Keratinocyte (primary cell): ENCODE results near the gene HEPACAM. TPM values are rescaled to one million over a fixed set of nuclear protein-coding genes. Genes with fewer than 3 reads are reported as not detected.

Source experiments
- DNase-seq: peaks from one replicate; pipeline ENCODE4 v3.0.0-alpha.2; 2011; ENCODE audit warnings: low read depth, missing footprints, low spot score
- FAIRE-seq: peaks from 2 replicates; lab custom pipeline; 2011; peaks lifted over from hg19 to GRCh38; lab: Jason Lieb, UNC
- H2AFZ ChIP-seq: 2 replicates; pipeline ENCODE4 v1.6.0; 2012; ENCODE audit warnings: low read length, control low read depth, inconsistent platforms; ENCODE audit not compliant: control insufficient read depth
- H3K27ac ChIP-seq: 2 replicates; pipeline ENCODE4 v1.5.1; 2011; ENCODE audit warnings: low read length; ENCODE audit not compliant: control insufficient read depth, insufficient read depth
- H3K27me3 ChIP-seq: 3 replicates; pipeline ENCODE4 v1.6.0; 2011; ENCODE audit warnings: low read length; ENCODE audit not compliant: control insufficient read depth, insufficient read depth; ENCODE audit errors: extremely low read depth
- H3K36me3 ChIP-seq, 2 experiments: 2 replicates in 1 of 2; 3 replicates in 1 of 2; pipeline ENCODE4 v1.5.1; 2011; ENCODE audit warnings: low read length in 2 of 2, mild to moderate bottlenecking in 1 of 2; ENCODE audit not compliant: control insufficient read depth in 2 of 2, insufficient read depth in 2 of 2; ENCODE audit errors: extremely low read depth in 1 of 2
- H3K4me1 ChIP-seq: 3 replicates; pipeline ENCODE4 v1.5.1; 2011; ENCODE audit warnings: low read length; ENCODE audit not compliant: control insufficient read depth, insufficient read depth; ENCODE audit errors: extremely low read depth
- H3K4me2 ChIP-seq: 3 replicates; pipeline ENCODE4 v1.6.0; 2011; ENCODE audit warnings: low read depth, low read length; ENCODE audit not compliant: control insufficient read depth, insufficient read depth; ENCODE audit errors: extremely low read depth
- H3K4me3 ChIP-seq, 3 experiments: fragments of 200-600 bp in 1 of 3; sonication (generic) in 1 of 3; 2 replicates in 2 of 3; 3 replicates in 1 of 3; pipeline ENCODE4 v1.5.1; 2011 to 2016; ENCODE audit warnings: low read length in 3 of 3, mild to moderate bottlenecking in 3 of 3, control low read depth in 2 of 3, inconsistent platforms in 1 of 3, low read depth in 1 of 3, mixed read lengths in 1 of 3, mixed run types in 1 of 3, moderate library complexity in 1 of 3; ENCODE audit not compliant: control insufficient read depth in 2 of 3, insufficient read depth in 2 of 3; ENCODE audit errors: extremely low read depth in 1 of 3
- H3K79me2 ChIP-seq: 2 replicates; pipeline ENCODE4 v1.6.0; 2012; ENCODE audit warnings: low read length; ENCODE audit not compliant: control insufficient read depth, insufficient read depth
- H3K9ac ChIP-seq: 3 replicates; pipeline ENCODE4 v1.6.0; 2011; ENCODE audit warnings: low read length; ENCODE audit not compliant: control insufficient read depth, insufficient read depth; ENCODE audit errors: extremely low read depth
- H3K9me1 ChIP-seq: 3 replicates; pipeline ENCODE4 v1.6.0; 2011; ENCODE audit warnings: low read length; ENCODE audit not compliant: control insufficient read depth, insufficient read depth; ENCODE audit errors: extremely low read depth
- H3K9me3 ChIP-seq: 2 replicates; pipeline ENCODE4 v1.5.1; 2012; ENCODE audit warnings: low read depth, low read length; ENCODE audit not compliant: control insufficient read depth
- H4K20me1 ChIP-seq: 3 replicates; pipeline ENCODE4 v1.6.0; 2011; ENCODE audit warnings: low read length; ENCODE audit not compliant: control insufficient read depth, insufficient read depth; ENCODE audit errors: extremely low read depth
- CTCF ChIP-seq, 3 experiments: IDR thresholded peaks in 1 of 3; conservative IDR thresholded peaks in 1 of 3; optimal IDR thresholded peaks in 1 of 3; 2 replicates in 2 of 3; 3 replicates in 1 of 3; pipeline versions ENCODE3 to v1.5.1; 2011; ENCODE audit warnings: low read length in 3 of 3, mild to moderate bottlenecking in 3 of 3, moderate library complexity in 2 of 3, control low read depth in 1 of 3, inconsistent platforms in 1 of 3; ENCODE audit not compliant: insufficient read depth in 2 of 3; ENCODE audit errors: extremely low read depth in 1 of 3
- EZH2 ChIP-seq: IDR thresholded peaks from one replicate; pipeline ENCODE4 v1.6.1; 2012; ENCODE audit warnings: inconsistent platforms, mild to moderate bottlenecking, low read length, moderate library complexity
- dilution Hi-C: fragments of 300-500 bp; cut with MboI; formaldehyde crosslinking; loops from one replicate; pipeline ENCODE4 v1.7.0; 2020; ENCODE audit warnings: low sequenced_read_pairs; ENCODE audit not compliant: extremely low pct_ligation_motif_present
- polyA plus RNA-seq, 5 experiments: library from polyadenylated mRNA; depleted of rRNA in 3 of 5; stranded (reverse) in 3 of 5; stranded (forward) in 1 of 5; unstranded in 1 of 5; fragments of >200 nt; gene quantifications; 1 replicate in 1 of 5; 2 replicates in 3 of 5; 3 replicates in 1 of 5; pipeline versions ENCODE4 v1.2.1 to v1.2.3, GENCODE V29; 2011 to 2012; ENCODE audit warnings: missing spikeins in 2 of 5, low read depth in 1 of 5, low replicate concordance in 1 of 5

HEPACAM gene
- polyA plus RNA-seq, 1 donor (not counting 4 experiments of a cell fraction or from before 2014, with no cell fraction given), result not detected

GRCh38 chr11:124896821-124897391, 38.9 kb downstream of the HEPACAM start:
- H2AFZ ChIP-seq, result peak overlapping the region; percentile 73

DNA sequence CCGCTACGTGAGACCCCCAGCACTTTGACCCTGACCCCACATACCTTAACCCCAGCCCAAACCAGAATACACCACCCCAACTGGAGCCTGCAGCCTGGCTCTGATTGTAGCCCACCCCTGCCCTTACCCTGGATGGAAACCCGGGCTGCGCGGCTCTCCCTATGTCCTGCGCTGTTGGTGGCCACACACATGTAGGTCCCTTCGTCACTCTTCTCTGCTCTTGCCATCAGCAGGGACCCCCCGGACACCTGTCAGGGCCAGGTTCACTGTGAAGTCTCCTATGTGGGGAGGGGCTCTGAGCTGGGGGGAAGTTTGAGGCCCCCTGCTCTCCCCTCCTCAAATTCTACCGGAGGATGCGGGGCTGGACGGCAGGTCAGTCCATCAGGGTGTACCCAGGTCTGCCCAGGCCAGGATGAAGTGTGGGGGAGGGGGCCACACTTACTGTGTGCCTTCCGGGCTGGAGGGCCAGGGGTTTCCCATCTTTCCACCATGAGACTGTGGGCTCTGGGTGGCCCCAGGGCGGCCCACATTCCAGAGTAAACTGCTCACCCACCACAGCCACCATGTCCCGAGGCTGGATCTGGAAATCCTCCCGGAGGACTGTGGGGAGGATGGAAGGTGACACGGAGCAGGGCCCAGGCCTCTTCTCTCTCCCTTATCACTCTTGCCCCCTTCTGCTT, 39.6 kb downstream of the HEPACAM start:
- no peak overlapping the region for H3K27ac ChIP-seq
- DNase-seq, result peak; percentile 60
- dilution Hi-C loops, result no loop called here
- no peaks in the 10 kb centered on the region for H3K27me3 ChIP-seq
- peak overlapping the region; percentile 73 for H2AFZ ChIP-seq
- H3K4me3 ChIP-seq, result no peak overlapping the region
- H3K4me2 ChIP-seq, result peak overlapping the region; percentile 64
- FAIRE-seq, result no peak
- no peaks in the 10 kb centered on the region for H3K79me2 ChIP-seq
- no peak overlapping the region for H3K9ac ChIP-seq
- no peaks in the 10 kb centered on the region for H4K20me1 ChIP-seq
- H3K9me3 ChIP-seq, result no peaks in the 10 kb centered on the region
- no peaks in the 10 kb centered on the region for H3K9me1 ChIP-seq
- H3K4me1 ChIP-seq, result peaks cover 59% of the 10 kb centered on the region
- TF ChIP-seq CTCF (optimal IDR thresholded peaks at IDR 0.05 in 1 of 3, IDR thresholded peaks at IDR 0.05 in 1 of 3, conservative IDR thresholded peaks at IDR 0.05 in 1 of 3; ENCODE audit: extremely low read depth in 1 of 3, insufficient read depth in 2 of 3, low read length in 3 of 3) (no peak), EZH2 (no peak)
- no peaks in the 10 kb centered on the region for H3K36me3 ChIP-seq

More at GRCh38 chr11:124896821-124897391, 38.9 kb downstream of the HEPACAM start:
- peak overlapping the region; percentile 60 for H3K27ac ChIP-seq
- no peaks in the 10 kb centered on the region for H4K20me1 ChIP-seq
- peak overlapping the region in 2 of 3 experiments; percentile 5 to 8 for H3K4me3 ChIP-seq
- DNase-seq, result no peak
- no peaks in the 10 kb centered on the region for H3K9me1 ChIP-seq
- FAIRE-seq, result peak; percentile 5
- H3K27me3 ChIP-seq, result no peaks in the 10 kb centered on the region
- TF ChIP-seq CTCF (optimal IDR thresholded peaks at IDR 0.05 in 1 of 3, IDR thresholded peaks at IDR 0.05 in 1 of 3, conservative IDR thresholded peaks at IDR 0.05 in 1 of 3; ENCODE audit: extremely low read depth in 1 of 3, insufficient read depth in 2 of 3, low read length in 3 of 3) (no peak), EZH2 (no peak)
- H3K9ac ChIP-seq, result peak overlapping the region; percentile 57
- peak overlapping the region; percentile 64 for H3K4me2 ChIP-seq
- peaks cover 66% of the 10 kb centered on the region for H3K4me1 ChIP-seq
- H3K36me3 ChIP-seq, result no peaks in the 10 kb centered on the region
- no peaks in the 10 kb centered on the region for H3K79me2 ChIP-seq
- H3K9me3 ChIP-seq, result no peaks in the 10 kb centered on the region
- dilution Hi-C loops, result no loop called here
